ES-I3 (cell line): Measurements from ENCODE around the gene CALM1.
A peak's percentile ranks its signal among the peaks of the same experiment; 100 is the strongest.

Experiments
- H3K36me3 ChIP-seq: 2 replicates; pipeline ENCODE4 v1.6.1; 2013; ENCODE audit warnings: mild to moderate bottlenecking, low read length, control low read depth, moderate library complexity; ENCODE audit not compliant: insufficient read depth
- H3K4me1 ChIP-seq: 2 replicates; pipeline ENCODE4 v1.6.1; 2013; ENCODE audit warnings: mild to moderate bottlenecking, control low read depth, low read length; ENCODE audit not compliant: insufficient read depth
- H3K9ac ChIP-seq: 2 replicates; pipeline ENCODE4 v1.6.1; 2013; ENCODE audit warnings: low read depth, mild to moderate bottlenecking, low read length, moderate library complexity
- H3K9me3 ChIP-seq: 2 replicates; pipeline ENCODE4 v1.6.1; 2013; ENCODE audit warnings: mild to moderate bottlenecking, low read length, moderate library complexity; ENCODE audit not compliant: control insufficient read depth, insufficient read depth

CALM1 gene

DNA sequence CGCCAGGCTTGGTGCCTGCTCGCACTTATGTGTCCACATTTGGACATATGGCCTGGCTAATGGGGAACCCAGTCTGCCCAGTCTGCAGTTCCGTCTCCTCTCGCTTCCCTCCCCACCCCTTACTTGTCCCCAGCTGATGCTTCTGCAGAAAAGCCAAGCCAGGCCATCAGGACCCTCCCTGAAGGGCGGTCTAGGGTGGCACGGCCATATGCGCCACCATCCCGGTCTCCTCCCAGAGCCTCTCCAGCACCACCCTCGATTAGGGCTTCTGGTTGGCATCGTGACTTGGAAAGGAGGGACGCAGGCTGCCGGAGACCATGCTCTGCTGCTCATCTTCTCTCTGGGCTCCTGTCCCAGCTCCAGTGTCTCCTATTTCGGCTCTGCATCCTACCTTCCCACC, 54.6 kb downstream of the CALM1 start:
- H3K9me3 ChIP-seq = no peaks in the 10 kb centered on the region
- H3K4me1 ChIP-seq = peaks cover 8% of the 10 kb centered on the region; the same call in 1 of the 2 replicates
- no peaks in the 10 kb centered on the region for H3K36me3 ChIP-seq
- H3K9ac ChIP-seq = no peak overlapping the region

- Histone ChIP-seq H3K36me3 (no peaks in the 10 kb centered on the region), H3K4me1 (peaks cover 8% of the 10 kb centered on the region; the same call in 1 of the 2 replicates), H3K9me3 (no peaks in the 10 kb centered on the region), H3K9ac (no peak overlapping the region)
These were observed 55.1 kb downstream of the CALM1 start for GRCh38 chr14:90451961-90452360.

- H3K36me3 ChIP-seq = no peaks in the 10 kb centered on the region
- H3K9me3 ChIP-seq = no peaks in the 10 kb centered on the region
- peaks cover 8% of the 10 kb centered on the region; the same call in 1 of the 2 replicates for H3K4me1 ChIP-seq
- H3K9ac ChIP-seq = no peak overlapping the region
These were observed 55.5 kb downstream of the CALM1 start for GRCh38 chr14:90452366-90452765.

DNA sequence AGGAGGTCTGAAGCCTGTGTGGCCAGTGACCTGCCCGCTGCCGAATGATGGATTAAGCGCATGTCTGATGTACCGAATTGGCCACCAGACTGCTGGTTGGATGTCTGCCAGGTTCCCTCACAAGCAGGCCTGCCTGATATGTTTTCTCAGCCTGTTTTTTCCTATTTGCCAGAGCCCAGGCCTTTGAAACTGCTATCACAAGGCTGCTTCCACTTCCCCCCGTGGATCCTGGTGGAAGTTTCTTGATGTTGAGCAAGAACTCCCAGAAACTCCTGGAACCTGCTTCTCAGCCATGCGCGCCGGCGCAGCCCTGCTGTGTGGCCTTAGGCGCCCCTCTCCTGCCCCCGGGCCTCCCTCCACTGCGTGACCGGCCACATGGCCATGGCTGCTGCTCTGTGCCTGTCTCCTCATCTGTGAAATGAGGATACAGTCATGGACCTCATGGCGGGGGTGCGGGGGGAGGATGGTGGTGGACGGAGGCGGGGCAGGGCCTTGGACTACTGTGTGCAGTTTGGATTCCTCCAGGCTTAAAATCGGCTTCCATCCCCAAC, 56.6 kb downstream of the CALM1 start:
- Histone ChIP-seq H3K9ac (no peak overlapping the region), H3K36me3 (no peaks in the 10 kb centered on the region), H3K4me1 (peaks cover 8% of the 10 kb centered on the region; the same call in 1 of the 2 replicates), H3K9me3 (no peaks in the 10 kb centered on the region)

DNA sequence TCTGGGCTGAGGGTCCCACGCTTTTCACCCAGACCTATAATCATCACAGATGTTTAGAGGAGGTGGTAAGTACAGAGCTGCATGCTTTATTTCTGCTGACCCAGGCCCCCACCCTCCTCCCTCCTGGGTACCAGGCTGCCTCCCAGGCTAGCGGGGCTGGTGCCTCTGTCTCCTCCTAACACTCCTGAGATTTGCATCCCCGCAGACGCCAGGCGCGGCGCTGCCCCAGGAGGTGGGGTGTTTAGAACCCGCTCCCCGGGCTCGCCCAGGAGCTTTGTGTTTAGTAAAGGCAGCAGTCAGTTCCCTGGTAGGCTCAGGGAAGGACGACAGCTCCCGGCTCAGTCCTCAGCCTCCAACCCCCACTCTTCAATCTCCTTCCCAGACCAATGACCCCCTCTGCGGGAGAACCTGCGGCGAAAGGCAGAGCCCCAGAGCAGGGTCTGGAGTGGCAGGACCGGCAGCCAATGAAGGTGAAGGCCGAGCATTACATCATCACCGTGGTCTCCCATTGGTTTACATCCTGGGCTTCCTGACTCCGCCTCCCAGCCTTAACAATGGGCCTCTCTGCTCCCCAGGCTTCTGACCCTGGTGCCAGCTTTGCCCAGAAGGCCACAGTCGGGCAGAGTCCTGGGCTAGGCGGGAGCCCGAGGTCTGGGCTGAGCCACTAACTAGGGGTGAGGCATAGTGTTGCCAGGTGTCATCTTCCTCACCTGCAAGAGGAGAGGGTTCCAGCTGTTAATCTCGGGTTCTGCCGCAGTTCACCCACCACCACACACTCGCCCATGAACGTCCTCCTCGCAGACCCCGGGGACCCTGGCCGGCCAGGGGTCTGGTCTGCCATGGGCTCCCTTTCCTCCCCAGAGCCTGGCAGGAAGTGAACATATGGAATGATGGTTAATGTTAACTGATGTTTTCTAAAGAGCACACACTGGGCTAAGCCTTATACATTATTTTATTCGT, 57.5 kb downstream of the CALM1 start:
- Histone ChIP-seq H3K9me3 (no peaks in the 10 kb centered on the region), H3K4me1 (peaks cover 8% of the 10 kb centered on the region; the same call in 1 of the 2 replicates), H3K36me3 (no peaks in the 10 kb centered on the region), H3K9ac (peak overlapping the region; percentile 46; the same call in 1 of the 2 replicates)

GRCh38 chr14:90455100-90455571, 58.3 kb downstream of the CALM1 start:
- no peaks in the 10 kb centered on the region for H3K36me3 ChIP-seq
- no peaks in the 10 kb centered on the region for H3K9me3 ChIP-seq
- peaks cover 8% of the 10 kb centered on the region; the same call in 1 of the 2 replicates for H3K4me1 ChIP-seq
- H3K9ac ChIP-seq = no peak overlapping the region

DNA sequence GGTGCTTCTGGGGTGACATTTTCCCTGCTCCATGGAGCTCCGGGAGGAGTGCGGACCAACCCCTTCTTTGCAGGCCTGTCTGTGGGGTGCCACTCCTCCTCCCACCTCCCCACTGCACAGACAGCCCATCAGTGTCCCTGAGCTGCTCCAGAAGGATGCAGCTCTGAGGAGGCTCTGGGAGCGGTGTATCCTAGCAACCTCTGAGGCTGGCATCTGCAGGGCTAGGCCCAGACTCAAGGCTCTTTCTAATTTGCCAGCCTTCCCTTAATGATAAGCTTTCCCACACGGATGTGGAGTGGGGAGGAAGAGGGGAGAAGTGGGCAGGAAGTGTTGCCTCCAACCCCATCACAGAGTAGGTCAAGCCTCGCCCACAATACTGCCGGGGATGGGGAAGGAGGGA, 59.7 kb downstream of the CALM1 start:
- Histone ChIP-seq H3K9me3 (no peaks in the 10 kb centered on the region), H3K36me3 (no peaks in the 10 kb centered on the region), H3K9ac (no peak overlapping the region), H3K4me1 (peaks cover 8% of the 10 kb centered on the region; the same call in 1 of the 2 replicates)

DNA sequence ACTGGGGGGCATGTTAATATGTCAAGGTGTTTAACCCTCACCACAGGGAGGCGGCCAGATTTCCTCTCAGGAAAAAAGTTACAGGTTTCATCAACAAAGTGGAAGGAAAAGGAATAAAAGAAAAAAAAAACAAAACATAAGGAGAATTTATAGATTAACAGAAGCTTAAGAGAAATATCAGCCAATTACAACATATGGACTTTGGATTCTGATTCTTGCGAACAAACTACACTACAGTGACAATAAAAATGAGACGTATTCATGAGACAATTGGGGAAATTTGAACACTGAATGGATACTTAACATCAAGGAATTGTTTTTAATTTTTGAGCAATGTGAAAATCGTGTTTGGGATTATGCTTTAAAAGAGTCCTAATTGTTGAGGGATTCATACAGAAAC, 60.4 kb downstream of the CALM1 start:
- no peak overlapping the region for H3K9ac ChIP-seq
- no peaks in the 10 kb centered on the region for H3K36me3 ChIP-seq
- H3K4me1 ChIP-seq = peaks cover 8% of the 10 kb centered on the region; the same call in 1 of the 2 replicates
- no peaks in the 10 kb centered on the region for H3K9me3 ChIP-seq
